Measurements from ENCODE around the gene TFPI. TPM values are rescaled to one million over a fixed set of nuclear protein-coding genes. Genes with fewer than 3 reads are reported as not detected.

Gene TFPI
- total and polyA plus RNA-seq, 2 of the 8 experiments (the other 6 are each of a cell fraction or from before 2014, with no cell fraction given) = 2.0 to 7.1 TPM

GRCh38 chr2:187569042-187569441, 14.8 kb upstream of the TFPI start:
- Histone ChIP-seq H2BK12ac (ENCODE audit: low read depth, low read length) (no peak overlapping the region), H3K18ac (ENCODE audit: extremely low read depth, low read length) (no peak overlapping the region), H3K4me2 (ENCODE audit: insufficient read depth in 1 of 2, low read depth in 2 of 2, low read length in 2 of 2) (no peak overlapping the region), H3K4me3 (ENCODE audit: extremely low read depth in 1 of 4, insufficient read depth in 2 of 4, low read depth in 3 of 4, low read length in 4 of 4) (no peak overlapping the region), H3K4ac (replicated peaks; ENCODE audit: insufficient read length, low read depth, low read length) (no peak overlapping the region), H3K27ac (ENCODE audit: low read depth, low read length) (no peak overlapping the region), H3K4me1 (replicated peaks in 1 of 4; ENCODE audit: control insufficient read depth in 3 of 4, insufficient read depth in 4 of 4, low read length in 3 of 4) (peaks cover 0 to 7% (median 0%) of the 10 kb centered on the region in 4 experiments; a peak in 2 of 7 replicates), H3K9me3 (ENCODE audit: insufficient read depth in 2 of 2, low read depth in 1 of 2, low read length in 1 of 2) (0 out of 4 replicates have a peak, but pooled peaks cover 0 to 3% of the 10 kb centered on the region in 2 experiments), H3K9ac (replicated peaks in 1 of 4; ENCODE audit: extremely low read depth in 1 of 4, low read depth in 3 of 4, low read length in 3 of 4) (no peak overlapping the region), H2BK120ac (replicated peaks; ENCODE audit: low read depth, low read length) (no peak overlapping the region), H3K23ac (ENCODE audit: insufficient read length) (no peak overlapping the region), H4K91ac (replicated peaks; ENCODE audit: insufficient read length, low read length) (no peak overlapping the region), H3K79me1 (ENCODE audit: low read depth, low read length) (no peaks in the 10 kb centered on the region), H3K56ac (replicated peaks; ENCODE audit: insufficient read length, low read depth, low read length) (no peak overlapping the region), H2BK5ac (ENCODE audit: low read depth, low read length) (no peak overlapping the region), H3K79me2 (ENCODE audit: control insufficient read depth in 1 of 2, insufficient read depth in 2 of 2, low read length in 2 of 2) (peaks cover 0 to 24% of the 10 kb centered on the region in 2 experiments; a peak in 3 of 4 replicates), H2AK5ac (ENCODE audit: low read depth, low read length) (no peak overlapping the region), H4K5ac (ENCODE audit: insufficient read length, low read depth, low read length) (no peak overlapping the region), H3K27me3 (replicated peaks in 1 of 4; ENCODE audit: control insufficient read depth in 3 of 4, extremely low read depth in 1 of 4, insufficient read depth in 3 of 4, low read length in 3 of 4) (no peaks in the 10 kb centered on the region), H3K14ac (ENCODE audit: insufficient read length) (no peak overlapping the region), H2BK15ac (ENCODE audit: low read length) (no peak overlapping the region), H2BK20ac (ENCODE audit: low read length) (no peak overlapping the region), H2AFZ (ENCODE audit: low read length) (no peak overlapping the region), H4K8ac (ENCODE audit: extremely low read depth, insufficient read depth, low read length) (no peak overlapping the region), H3K23me2 (ENCODE audit: low read depth, low read length) (no peaks in the 10 kb centered on the region; the same call in 1 of the 2 replicates), H3K36me3 (ENCODE audit: control insufficient read depth in 2 of 4, insufficient read depth in 4 of 4, low read length in 3 of 4) (no peaks in the 10 kb centered on the region), H4K20me1 (replicated peaks in 1 of 2; ENCODE audit: control insufficient read depth in 1 of 2, insufficient read depth in 2 of 2, low read length in 2 of 2) (no peaks in the 10 kb centered on the region)
- ChIA-PET CTCF (ENCODE audit: partially characterized antibody) (interaction anchor here (1.4 to 6.2 kb wide), 4 partner anchors 11 to 70 kb away, joined by 3 to 36 read pairs (median 21); no protein-coding TSS in a partner anchor), POLR2A (ENCODE audit: partially characterized antibody) (no interaction called here)
- FAIRE-seq (no peak), DNase-seq (ENCODE audit: low read depth in 1 of 2, low spot score in 2 of 2) (no peak)
- 87% methylated on average over 1 of the region's 1 CpG; no CpG with 5 or more reads in 1 of the 2 experiments for WGBS, 2 experiments (ENCODE audit: extremely low coverage in 1 of 2, insufficient coverage in 1 of 2, insufficient read length in 1 of 2, insufficient replicate concordance in 2 of 2, low coverage in 1 of 2, low lambda C conversion rate in 2 of 2, missing lambda C conversion rate in 1 of 2)
- TF ChIP-seq EP300 (IDR thresholded peaks at IDR 0.05; ENCODE audit: borderline replicate concordance in 1 of 2, low read depth in 2 of 2, low read length in 2 of 2) (no peak), SRF (IDR thresholded peaks at IDR 0.05; ENCODE audit: low read depth, low read length) (no peak), EZH2 (IDR thresholded peaks at IDR 0.05; ENCODE audit: low read depth, low read length, severe bottlenecking) (no peak), RNF2 (IDR thresholded peaks at IDR 0.05; ENCODE audit: borderline replicate concordance, low read depth, low read length, missing control alignments, poor library complexity, severe bottlenecking) (no peak), GTF2F1 (IDR thresholded peaks at IDR 0.05; ENCODE audit: borderline replicate concordance, low read depth, low read length) (no peak), CREB1 (IDR thresholded peaks at IDR 0.05) (no peak)
